Measurements from ENCODE around the gene ZNF469.

Gene ZNF469

DNA sequence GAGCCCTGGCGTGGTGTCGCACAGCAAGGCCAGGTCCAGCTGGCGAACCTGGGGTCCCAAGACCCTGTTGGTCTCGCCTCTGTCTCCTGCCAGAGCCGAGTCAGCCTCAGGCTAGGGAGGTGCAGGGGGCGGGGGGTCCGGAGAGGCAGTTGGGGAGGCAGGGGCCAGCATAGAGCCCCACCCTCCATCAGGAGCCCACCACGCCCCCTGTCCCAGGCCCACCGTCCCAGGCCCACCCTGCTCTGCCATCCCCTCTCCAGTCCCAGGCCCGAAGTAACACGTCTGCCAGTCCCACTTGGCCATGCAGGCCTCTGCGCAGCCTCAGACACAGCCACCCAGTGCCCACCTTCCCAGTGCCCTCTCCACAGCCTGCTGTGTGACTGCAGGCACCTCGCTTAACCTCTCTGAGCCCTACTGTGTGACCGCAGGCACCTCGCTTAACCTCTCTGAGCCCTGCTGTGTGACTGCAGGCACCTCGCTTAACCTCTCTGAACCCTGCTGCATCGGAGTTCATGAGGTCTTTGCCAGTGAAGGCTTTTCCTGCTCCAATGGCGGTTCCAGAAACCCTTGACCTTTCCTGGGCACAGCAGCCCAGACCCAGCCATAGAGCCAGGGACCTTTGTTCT lies 29.3 kb downstream of the ZNF469 start:
- no peak for DNase-seq

DNA sequence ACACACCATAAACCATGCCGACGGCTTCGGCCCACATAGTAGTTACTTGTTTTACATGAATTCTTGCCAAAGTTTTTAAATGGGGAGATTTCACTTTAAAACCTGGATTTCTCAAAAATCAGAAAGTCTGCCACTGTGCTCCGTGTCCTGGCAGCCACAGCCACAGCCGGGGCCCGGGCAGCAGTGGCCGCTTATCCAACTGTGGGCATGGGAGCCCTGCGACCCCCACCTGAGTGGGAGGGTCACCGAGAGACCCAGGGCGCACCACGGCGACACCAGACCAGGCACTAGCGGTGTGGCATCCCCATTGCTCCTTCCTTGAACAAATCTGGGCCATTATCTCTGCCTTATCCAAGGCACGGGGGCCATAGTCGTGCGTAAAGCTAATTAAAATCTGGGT lies 30.0 kb downstream of the ZNF469 start:
- no peak for DNase-seq

DNA sequence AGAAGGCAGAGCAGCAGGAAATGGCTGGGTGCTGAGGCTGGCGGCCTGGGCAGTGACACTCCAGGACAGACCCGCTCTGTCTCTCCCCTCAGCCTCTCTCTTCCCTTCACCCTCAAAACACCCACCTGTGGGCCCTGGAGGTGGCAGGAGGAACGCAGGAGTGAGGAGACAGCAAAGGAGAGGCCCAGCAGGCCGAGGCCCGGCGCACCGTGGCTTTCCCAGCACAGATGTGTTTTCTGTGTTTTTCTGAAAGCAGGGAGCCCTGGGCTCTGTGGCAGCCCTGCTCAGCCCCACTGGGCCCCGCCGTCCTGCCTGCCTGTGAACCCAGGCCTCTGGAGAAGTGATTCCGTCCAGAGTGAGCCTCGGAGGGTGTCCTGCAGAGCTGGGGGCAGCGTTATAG lies 30.5 kb downstream of the ZNF469 start:
- no peak for DNase-seq

DNA sequence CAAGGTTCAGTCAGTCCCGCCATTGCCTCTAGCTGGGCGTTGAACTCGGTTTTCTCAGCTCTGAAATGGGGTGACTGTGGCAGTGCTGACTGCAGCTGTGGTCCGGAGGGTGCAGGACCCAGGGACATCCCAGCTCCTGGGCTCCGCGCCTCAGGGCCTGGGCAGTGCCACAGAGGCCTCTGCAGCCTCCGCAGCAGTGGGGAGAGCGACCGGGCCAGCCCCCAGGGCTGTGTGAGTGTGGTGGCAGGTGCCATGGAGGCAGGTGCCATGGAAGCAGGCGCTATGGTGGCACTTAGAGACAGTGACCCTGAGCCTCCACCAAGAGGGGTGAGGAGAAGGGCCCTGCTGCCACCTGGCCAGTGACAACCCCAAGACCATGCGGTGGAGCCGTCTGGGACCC lies 30.9 kb downstream of the ZNF469 start:
- DNase-seq: no peak

DNA sequence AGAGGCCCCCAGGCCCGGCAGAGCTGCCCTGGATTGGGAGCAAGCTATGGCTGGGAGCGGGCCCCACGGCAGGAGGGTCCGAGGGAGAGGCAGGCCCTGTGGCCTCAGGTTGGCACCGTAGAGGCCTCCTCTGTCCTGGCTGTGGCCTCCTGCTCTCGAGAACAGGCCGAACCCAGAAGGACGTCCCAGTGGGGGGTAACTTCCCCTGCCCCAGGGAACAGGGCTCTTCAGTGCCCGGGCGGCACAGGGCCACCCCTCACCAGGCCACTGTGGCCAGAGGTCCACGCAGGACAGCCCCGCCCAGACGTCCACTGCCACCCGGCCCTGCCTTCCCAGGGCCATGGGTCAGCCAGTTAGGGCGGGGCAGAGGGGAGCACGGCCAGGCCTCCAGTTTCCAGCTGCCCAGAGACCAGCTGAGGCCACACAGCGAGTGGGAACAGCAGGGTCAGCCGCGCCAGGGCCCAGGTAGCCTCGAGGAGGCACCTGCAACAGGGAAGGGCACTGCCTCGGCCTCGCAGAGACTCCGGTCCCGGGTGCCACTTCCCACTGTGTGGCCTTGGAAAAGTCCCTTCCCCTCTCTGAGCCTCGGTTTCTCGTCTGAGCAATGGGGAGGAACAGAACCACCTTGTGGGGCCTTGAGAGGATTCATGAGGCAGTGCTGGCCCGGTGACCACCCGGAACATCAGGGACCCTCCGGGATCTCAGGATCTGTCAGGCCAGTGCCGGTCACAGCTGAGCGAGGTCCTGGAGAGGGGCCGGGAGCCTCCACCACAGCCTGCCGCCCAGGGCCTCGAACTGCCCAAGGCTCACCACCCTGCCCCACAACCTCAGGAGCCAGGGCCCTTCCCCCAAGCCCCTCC lies 32.0 kb downstream of the ZNF469 start:
- DNase-seq: no peak

DNA sequence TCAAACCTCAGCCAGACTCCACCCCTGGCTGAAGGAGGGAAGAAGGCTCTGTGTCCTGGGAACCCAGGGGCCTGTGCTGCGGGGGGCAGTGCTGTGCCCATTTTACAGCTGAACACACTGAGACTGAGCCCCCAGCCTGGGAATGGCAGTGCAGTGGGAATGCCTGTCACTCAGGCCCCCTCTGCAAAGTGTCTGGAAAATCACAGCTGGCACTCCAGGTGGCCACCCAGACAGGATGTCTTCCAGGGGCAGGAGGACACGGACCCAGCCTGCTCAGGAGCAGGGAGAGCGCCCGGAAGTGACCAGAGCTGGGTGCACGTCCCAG lies 32.6 kb downstream of the ZNF469 start:
- DNase-seq: no peak

DNA sequence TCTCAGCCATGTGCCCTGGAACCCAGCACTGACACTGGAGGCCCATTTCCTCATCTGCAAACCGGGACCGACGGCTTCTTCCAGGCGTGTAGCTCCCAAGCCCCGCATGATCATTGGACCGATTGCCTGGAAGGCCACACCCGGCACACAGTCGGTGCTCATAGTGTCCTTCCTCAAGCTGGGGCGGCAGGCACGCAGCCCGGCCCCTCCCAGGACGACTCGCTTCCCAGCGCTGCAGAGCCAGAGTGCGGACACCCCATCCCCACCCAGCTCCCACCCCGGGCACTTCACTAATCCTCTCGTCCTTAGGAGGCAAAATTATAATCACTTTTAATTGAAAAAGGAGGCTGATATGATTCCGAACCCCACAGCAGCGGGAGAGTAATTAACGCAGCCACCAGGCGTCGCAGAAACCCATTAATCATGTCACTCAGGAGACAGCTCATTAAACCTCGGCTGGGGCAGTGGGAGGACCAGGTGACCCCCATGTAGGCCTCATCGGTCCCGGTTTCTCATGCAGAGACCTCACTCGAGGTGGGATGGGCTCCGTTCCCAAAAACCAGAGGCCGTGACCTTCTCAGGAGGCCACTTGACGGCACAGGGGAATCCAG lies 33.1 kb downstream of the ZNF469 start:
- DNase-seq: no peak

DNA sequence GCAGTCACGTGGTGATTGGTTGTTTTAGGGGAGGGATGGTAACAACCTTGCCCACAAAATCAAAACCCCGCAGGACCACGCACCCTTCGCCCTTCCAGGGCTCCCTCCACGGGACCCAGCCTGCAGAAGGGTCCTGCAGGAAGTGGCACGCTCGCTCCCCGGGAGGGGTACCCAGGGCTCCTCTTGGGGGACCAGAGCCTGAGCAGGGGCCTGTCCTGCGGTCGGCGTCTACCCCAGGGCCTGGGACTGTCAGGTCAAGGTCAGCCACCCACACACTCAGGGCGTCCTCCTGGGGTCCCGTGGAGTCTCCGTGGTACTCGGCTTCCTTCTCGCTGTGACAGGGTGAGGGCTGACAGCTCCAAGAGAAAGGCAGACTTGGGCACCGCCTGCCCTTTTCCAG lies 33.9 kb downstream of the ZNF469 start:
- DNase-seq: no peak

DNA sequence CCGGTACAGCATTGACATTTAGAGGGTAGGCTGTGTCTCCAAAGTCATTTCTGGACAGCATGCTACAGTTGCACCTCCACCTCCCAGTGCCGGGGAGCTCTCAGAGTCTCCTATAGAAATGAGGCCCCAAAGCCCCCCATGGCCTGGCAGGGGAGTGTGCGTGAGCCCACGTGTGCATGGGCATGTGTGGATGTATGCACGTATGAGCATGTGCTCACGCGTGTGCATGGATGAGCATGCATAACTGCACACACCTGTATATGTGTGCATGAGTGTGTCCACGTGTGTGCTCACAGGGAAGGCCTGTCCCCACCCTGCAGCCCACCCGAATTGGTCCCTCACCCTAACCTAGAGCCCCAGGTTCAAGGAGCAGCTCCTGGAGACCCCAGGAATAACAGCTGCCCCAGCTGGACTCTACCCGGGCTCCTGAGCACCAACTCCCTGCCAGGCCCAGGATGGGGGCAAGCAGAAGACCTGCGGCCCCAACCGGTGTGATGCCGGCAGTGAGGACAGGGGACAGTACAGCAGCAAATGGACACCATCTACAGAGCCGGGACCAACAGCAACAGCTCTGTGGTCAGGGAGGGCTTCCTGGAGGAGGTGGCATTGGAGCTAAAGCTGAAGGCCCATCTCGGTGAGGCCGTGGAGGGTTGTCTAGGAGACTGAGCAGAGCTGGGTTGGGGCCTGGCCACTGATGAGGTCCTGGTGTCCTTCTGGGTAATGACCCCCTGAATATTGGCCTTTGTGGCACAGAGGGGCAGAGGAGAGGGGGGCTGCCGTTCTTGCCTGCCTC lies 35.1 kb downstream of the ZNF469 start:
- no peak for DNase-seq

DNA sequence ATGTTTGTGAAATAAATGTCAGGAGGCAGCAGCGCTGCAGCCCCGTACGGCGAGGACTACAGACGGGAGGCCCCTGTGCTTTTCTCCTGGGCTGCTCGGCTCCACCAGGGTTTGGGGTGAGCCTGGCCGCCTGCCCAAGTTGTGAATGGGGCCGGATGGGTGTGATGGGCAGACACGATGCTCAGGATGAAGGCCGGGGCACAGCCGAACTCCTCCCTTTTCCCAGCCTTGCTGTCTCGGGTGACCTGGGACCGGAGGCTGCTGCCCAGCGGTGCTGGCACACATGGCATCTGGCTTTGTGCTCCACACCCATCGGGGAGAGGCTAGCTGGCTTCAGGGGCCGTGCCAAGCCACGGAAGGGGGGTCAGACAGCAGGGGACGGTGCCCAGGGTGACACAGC lies 36.1 kb downstream of the ZNF469 start:
- DNase-seq: no peak

DNA sequence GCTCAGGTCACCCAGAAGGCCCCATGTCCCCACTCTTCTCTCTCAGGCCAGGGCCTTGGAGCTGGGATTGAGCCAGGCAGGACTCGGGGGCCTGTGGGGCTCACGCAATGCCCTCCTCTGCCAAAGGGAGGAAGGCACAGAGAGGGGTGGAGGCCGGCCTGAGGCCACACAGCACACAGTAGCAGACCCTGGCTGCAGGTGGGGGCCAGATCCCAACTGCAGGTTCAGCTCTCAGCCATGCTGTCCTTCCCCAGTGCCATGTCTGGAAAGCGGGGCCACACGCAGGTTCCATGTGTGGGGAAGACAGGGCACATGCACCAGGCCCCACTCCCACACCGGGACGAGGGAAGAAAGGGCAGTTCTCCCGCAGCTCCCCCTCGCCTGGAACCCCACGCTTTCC lies 37.0 kb downstream of the ZNF469 start:
- DNase-seq: no peak

DNA sequence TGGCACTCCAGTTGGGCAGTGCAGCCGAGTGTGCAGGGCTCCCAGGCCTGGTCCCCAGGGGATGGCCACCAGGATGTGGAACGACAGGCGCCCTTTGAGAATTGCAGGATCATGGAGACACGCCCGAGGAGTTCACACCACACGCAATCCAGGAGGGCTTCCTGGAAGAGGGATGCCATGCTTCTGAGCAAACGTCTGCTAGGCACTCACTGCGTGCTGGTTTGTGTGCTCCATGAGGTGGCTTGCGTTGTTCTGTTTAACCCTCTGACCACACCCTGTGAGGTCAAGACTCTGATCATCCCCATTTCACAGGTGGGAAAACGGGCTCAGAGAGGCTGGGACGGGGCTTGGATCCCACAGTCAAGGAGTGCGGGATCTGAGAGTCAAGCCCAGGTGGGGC lies 37.7 kb downstream of the ZNF469 start:
- no peak for DNase-seq

DNA sequence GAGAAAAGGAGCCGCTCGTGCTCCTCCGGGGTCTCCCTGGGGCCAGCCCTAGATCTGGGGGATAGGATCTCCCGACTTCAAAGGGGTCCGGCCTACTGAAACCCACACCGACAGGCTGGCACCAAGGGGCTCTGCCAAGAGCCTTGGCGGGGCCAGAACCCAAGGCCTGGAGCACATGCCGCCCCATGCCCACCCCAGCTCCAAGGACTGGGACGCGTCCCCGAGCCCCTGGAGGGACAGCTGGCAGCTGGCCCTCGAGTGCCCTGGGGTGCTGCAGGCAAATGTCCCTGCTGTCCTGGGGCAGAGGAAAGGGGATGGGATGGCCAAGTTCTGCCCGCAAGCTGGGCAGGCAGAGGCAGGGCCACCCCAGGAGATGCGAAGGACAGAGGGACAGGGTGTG lies 38.5 kb downstream of the ZNF469 start:
- DNase-seq: no peak

DNA sequence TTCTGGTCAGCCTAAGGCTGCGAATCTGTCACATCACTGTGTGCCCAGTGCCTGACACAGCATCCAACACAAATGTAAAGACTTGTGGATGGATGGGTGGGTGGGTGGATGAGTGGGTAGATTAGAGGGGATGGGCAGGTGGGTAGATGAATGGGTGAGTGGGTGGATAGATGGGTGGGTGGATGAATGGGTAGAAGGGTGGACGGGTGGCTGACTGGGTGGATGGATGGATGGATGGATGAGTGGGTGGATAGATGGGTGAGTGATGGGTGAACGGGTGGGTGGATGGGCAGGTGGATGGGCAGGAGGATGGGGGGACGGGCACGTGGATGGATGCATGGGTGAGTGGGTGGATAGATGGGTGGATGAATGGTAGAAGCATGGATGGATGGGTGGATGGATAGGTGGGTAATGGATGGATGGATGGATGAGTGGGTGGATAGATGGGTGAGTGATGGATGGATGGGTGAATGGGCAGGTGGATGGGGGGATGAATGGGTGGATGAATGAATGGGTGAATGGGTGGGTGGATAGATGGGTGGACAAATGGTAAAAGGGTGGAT lies 39.2 kb downstream of the ZNF469 start:
- DNase-seq: no peak

DNA sequence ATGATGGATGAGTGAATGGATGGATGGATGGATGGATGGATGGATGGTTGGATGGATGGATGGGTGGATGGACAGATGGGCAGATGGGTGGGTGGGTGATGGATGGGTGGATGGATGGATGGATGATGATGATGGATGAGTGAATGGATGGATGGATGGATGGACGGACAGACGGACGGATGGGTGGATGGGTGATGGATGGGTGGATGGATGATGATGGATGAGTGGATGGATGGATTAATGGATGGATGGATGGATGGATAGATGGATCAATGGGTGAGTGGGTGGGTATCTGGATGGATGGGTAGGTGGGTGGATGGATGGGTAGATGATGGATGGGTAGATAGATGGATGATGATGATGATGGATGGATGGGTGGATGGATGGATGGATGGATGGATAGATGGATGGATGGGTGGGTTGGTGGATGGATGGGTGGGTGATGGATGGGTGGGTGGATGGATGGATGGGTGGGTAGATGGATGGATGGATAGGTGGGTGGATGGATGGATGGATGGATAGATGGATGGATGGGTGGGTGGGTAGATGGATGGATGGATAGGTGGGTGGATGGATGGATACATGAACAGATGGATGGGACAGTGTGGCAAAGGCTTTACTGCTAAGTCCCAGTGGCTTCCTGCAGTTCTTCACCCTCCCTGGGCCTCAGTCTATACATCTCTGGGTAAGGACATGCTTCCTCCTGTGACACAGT lies 40.1 kb downstream of the ZNF469 start:
- no peak for DNase-seq

DNA sequence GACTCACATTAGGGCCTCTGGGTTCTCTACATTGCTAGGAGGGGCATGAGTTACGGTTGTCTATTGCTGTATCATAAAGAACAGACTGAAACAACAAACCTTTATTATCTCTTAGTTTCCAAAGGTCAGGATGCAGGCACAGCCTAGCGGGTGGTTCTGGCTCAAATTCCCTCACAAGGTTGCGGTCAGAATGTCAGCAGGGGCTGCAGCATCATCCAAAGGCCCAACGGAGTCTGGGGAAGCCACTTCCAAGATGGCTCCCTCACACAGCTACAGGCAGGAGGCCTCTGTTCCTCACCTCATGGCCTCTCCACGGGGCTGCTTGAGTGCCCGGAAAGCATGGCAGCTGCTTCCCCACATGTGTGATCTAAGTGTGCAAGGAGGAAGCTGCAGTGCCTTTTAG lies 40.7 kb downstream of the ZNF469 start:
- no peak for DNase-seq

DNA sequence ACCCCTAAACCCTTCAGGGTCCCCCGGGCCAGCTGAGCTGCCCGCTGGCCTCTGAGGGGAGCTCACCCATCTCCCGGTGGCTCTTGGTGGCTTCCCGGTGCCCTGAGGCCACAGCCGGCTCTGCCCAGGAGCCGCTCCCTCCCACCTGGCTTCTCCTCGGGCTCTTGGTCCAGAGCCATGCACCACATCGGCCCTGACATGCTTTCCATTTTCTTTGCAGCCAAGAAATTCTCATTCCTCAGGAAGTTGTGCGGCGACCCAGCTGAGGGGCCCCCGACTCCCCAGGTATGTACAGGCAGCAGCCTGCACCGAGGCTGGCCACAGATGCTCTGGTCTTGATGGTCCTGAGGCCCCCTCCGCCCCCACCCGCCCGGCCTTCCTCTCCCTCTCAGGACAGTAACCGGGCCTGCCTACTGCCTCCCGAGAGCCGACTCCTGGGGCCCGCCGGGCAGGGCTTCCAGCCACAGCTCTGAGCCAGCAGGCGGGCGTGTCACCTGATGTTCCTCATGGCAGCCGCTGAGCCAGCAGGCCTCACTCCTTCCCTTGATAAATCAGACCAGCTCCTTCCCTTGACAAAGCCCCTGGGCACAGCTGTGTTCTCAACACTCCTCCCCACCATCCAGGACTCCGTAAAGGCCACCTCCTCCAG lies 42.0 kb downstream of the ZNF469 start:
- DNase-seq: no peak

DNA sequence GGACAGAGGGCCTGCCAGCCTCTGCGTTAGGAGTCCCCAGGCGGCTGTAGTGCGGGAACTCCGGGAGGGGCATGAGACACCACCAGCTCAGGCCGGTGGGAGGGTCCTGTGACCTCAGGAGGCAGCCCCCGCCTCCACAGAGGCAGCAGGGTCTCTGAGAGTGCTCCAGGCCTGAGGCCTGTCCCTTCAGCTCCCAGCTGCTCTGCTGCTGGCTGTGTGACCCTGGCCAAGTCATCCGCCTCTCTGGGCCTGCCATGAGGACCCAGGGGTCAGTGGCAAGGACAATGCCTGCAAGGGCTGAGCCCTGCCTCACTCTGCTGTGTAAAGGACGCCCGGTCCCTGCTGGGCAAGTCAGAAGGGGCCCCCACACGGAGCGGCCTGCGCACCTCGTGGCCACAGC lies 43.3 kb downstream of the ZNF469 start:
- no peak for DNase-seq

DNA sequence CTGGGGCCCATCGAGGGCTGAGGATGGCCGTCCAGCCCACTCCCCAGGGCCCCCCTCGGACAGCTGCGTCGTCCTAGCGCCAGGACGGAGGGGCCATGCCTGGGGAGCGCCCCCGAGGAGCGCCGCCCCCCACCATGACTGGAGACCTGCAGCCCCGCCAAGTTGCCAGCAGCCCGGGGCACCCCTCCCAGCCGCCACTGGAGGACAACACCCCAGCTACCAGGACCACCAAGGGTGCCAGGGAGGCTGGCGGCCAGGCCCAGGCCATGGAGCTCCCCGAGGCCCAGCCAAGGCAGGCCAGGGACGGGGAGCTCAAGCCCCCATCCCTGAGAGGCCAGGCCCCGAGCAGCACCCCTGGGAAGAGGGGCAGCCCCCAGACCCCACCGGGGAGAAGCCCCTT lies 44.6 kb downstream of the ZNF469 start:
- DNase-seq: no peak

DNA sequence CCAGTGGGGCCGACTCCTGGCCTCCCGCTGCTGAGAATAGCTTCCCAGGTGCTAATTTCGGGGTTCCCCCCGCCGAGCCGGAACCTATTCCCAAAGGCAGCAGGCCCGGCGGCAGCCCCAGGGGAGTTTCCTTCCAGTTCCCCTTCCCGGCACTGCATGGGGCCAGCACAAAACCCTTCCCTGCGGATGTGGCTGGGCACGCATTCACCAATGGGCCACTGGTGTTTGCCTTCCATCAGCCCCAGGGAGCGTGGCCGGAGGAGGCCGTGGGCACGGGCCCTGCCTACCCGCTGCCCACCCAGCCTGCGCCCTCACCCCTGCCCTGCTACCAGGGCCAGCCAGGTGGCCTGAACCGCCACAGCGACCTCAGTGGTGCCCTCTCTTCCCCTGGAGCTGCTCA lies 45.4 kb downstream of the ZNF469 start:
- no peak for DNase-seq

DNA sequence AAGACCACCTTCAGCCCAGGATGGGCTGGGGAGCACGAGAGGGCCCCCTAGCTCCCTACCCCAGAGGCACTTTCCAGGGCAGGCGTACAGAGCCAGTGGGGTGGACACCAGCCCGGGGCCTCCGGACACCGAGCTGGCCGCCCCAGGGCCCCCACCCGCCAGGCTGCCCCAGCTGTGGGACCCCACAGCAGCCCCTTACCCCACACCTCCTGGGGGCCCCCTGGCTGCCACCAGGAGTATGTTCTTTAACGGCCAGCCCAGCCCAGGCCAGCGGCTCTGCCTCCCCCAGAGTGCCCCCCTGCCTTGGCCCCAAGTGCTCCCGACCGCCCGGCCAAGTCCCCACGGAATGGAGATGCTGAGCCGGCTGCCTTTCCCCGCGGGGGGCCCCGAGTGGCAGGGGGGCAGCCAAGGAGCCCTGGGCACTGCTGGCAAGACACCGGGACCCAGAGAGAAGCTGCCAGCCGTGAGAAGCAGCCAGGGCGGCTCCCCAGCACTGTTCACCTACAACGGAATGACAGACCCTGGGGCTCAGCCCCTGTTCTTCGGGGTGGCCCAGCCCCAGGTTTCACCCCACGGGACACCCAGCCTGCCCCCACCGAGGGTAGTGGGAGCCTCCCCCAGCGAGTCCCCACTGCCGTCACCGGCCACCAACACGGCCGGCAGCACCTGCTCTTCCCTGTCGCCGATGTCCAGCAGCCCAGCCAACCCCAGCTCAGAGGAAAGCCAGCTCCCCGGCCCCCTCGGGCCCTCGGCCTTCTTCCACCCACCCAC lies 46.0 kb downstream of the ZNF469 start:
- no peak for DNase-seq

Measured in NCI-H1092 treated with DMSO at 0.1 percent for 48 hours (cell line).